Breast epithelium (tissue), 3 donors: Measurements from ENCODE around the gene RARRES2.
A peak's percentile ranks its signal among the peaks of the same experiment; 100 is the strongest.

Experiments used
- POLR2A ChIP-seq: fragments of 450-650 bp; IDR thresholded peaks from one replicate; pipeline ENCODE4 v1.6.1; 2016; ENCODE audit warnings: antibody characterized with exemption, mild to moderate bottlenecking, moderate library complexity
- POLR2AphosphoS5 ChIP-seq, 3 donors: sonication (generic); formaldehyde crosslinking; IDR thresholded peaks; one replicate each; pipeline ENCODE4 v1.6.1; 2017; ENCODE audit warnings: antibody characterized with exemption in 3 of 3
- TF ChIP-seq, protein P1 (sequence below), 3 donors: fragments of 450-650 bp; IDR thresholded peaks; one replicate each; pipeline ENCODE4 v1.5.1; 2016 to 2017; ENCODE audit warnings: antibody characterized with exemption in 3 of 3, mild to moderate bottlenecking in 3 of 3, moderate library complexity in 3 of 3

DNA sequence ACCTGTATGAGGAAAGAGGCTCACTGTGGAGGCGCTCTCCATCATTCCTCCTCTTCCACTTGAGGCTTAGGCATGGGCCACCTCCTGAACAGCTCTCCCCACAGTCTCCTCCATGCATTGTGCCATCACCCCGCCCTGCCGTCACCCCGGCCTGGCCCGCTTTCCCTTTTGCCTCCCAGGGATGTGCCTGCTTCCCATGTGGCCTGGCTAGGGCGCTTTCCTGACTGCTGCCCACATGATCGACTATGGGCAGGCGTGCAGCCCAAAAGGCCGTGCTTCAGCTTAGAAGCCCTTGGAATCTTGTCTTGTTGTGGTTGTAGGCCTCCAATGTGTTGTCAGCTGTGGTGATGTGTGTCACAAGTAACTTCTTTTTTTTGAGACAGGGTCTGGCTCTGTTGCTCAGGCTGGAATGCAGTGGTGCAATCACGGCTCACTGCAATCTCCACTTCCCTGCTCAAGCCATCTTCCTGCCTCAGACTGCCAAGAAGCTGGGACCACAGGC lies 16.3 kb downstream of the RARRES2 start:
- TF ChIP-seq, protein P1, sequence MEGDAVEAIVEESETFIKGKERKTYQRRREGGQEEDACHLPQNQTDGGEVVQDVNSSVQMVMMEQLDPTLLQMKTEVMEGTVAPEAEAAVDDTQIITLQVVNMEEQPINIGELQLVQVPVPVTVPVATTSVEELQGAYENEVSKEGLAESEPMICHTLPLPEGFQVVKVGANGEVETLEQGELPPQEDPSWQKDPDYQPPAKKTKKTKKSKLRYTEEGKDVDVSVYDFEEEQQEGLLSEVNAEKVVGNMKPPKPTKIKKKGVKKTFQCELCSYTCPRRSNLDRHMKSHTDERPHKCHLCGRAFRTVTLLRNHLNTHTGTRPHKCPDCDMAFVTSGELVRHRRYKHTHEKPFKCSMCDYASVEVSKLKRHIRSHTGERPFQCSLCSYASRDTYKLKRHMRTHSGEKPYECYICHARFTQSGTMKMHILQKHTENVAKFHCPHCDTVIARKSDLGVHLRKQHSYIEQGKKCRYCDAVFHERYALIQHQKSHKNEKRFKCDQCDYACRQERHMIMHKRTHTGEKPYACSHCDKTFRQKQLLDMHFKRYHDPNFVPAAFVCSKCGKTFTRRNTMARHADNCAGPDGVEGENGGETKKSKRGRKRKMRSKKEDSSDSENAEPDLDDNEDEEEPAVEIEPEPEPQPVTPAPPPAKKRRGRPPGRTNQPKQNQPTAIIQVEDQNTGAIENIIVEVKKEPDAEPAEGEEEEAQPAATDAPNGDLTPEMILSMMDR (IDR thresholded peaks at IDR 0.05): no peak
- TF ChIP-seq POLR2A (no peak), POLR2AphosphoS5 (IDR thresholded peaks at IDR 0.05) (peak in 1 of 3 donors; percentile 21)
